Muscle layer of duodenum (tissue), 2 donors: ENCODE data around the gene CHTF18.
"Not testable (repeated sequence)": the region's sequence is repeated elsewhere in the genome, so short reads cannot be mapped to it uniquely, and the experiment has no call there.

Experiments
- H3K27ac ChIP-seq: one replicate; pipeline ENCODE4 v1.7.0; 2013; ENCODE audit warnings: mild to moderate bottlenecking, low read length
- H3K27me3 ChIP-seq: one replicate; pipeline ENCODE4 v1.7.0; 2013; ENCODE audit warnings: low read depth, mild to moderate bottlenecking, control low read depth, low read length
- H3K36me3 ChIP-seq, 2 donors: one replicate each; pipeline ENCODE4 v1.7.0; 2013; ENCODE audit warnings: low read length in 2 of 2, control low read depth in 1 of 2, mild to moderate bottlenecking in 1 of 2; ENCODE audit not compliant: insufficient read depth in 2 of 2, control insufficient read depth in 1 of 2
- H3K4me1 ChIP-seq, 2 donors: one replicate each; pipeline ENCODE4 v1.7.0; 2013; ENCODE audit warnings: low read length in 2 of 2, mild to moderate bottlenecking in 2 of 2, control low read depth in 1 of 2, moderate library complexity in 1 of 2; ENCODE audit not compliant: insufficient read depth in 2 of 2, control insufficient read depth in 1 of 2
- H3K4me3 ChIP-seq, 2 donors: one replicate each; pipeline ENCODE4 v1.7.0; 2013; ENCODE audit warnings: low read length in 2 of 2, low read depth in 1 of 2, mild to moderate bottlenecking in 1 of 2
- H3K9me3 ChIP-seq, 2 donors: one replicate each; pipeline ENCODE4 v1.7.0; 2013; ENCODE audit warnings: low read length in 2 of 2, control low read depth in 1 of 2, mild to moderate bottlenecking in 1 of 2; ENCODE audit not compliant: control insufficient read depth in 1 of 2
- donor health status: healthy.

Gene CHTF18

DNA sequence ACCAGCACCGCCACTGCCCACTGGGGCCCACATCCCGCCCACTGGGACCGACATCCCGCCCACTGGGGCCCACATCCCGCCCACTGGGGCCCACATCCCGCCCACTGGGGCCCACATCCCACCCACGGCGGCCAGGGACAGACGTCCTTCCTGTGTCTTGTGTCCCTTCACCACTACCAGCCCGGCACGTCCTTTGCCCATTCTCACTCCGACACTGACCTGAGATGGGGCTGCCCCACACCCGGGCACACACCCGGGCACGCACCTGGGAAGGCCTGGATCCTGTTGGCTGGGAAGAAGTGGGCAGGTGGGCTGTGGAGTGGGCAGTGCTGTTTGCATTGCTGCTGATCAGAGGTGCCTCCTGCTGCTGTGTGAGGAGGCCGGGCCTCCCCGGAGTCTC, 40.5 kb downstream of the CHTF18 start:
- H3K4me3 ChIP-seq = no peak overlapping the region
- peaks cover 0 to 6% of the 10 kb centered on the region in 2 donors for H3K9me3 ChIP-seq
- peaks cover 0 to 6% of the 10 kb centered on the region in 2 donors for H3K4me1 ChIP-seq
- H3K27ac ChIP-seq = no peak overlapping the region
- H3K27me3 ChIP-seq = no peaks in the 10 kb centered on the region
- no peaks in the 10 kb centered on the region for H3K36me3 ChIP-seq

GRCh38 chr16:830107-830870, 41.9 kb downstream of the CHTF18 start:
- H3K27ac ChIP-seq = no peak overlapping the region
- no peak overlapping the region for H3K4me3 ChIP-seq
- peaks cover 0 to 17% of the 10 kb centered on the region in 2 donors for H3K9me3 ChIP-seq
- H3K27me3 ChIP-seq = no peaks in the 10 kb centered on the region
- H3K4me1 ChIP-seq = peaks cover 0 to 3% of the 10 kb centered on the region in 2 donors
- H3K36me3 ChIP-seq = no peaks in the 10 kb centered on the region

- Histone ChIP-seq H3K4me3 (no peak overlapping the region), H3K9me3 (peaks cover 4 to 24% of the 10 kb centered on the region in 2 donors), H3K4me1 (no peaks in the 10 kb centered on the region), H3K27me3 (no peaks in the 10 kb centered on the region), H3K36me3 (no peaks in the 10 kb centered on the region), H3K27ac (no peak overlapping the region)
These were observed 42.6 kb downstream of the CHTF18 start for GRCh38 chr16:830871-831570.

GRCh38 chr16:831571-832413, 43.4 kb downstream of the CHTF18 start:
- H3K27ac ChIP-seq = no peak overlapping the region
- no peaks in the 10 kb centered on the region for H3K27me3 ChIP-seq
- H3K4me3 ChIP-seq = no peak overlapping the region
- H3K36me3 ChIP-seq = no peaks in the 10 kb centered on the region
- no peaks in the 10 kb centered on the region for H3K4me1 ChIP-seq
- H3K9me3 ChIP-seq = peaks cover 10 to 30% of the 10 kb centered on the region in 2 donors

DNA sequence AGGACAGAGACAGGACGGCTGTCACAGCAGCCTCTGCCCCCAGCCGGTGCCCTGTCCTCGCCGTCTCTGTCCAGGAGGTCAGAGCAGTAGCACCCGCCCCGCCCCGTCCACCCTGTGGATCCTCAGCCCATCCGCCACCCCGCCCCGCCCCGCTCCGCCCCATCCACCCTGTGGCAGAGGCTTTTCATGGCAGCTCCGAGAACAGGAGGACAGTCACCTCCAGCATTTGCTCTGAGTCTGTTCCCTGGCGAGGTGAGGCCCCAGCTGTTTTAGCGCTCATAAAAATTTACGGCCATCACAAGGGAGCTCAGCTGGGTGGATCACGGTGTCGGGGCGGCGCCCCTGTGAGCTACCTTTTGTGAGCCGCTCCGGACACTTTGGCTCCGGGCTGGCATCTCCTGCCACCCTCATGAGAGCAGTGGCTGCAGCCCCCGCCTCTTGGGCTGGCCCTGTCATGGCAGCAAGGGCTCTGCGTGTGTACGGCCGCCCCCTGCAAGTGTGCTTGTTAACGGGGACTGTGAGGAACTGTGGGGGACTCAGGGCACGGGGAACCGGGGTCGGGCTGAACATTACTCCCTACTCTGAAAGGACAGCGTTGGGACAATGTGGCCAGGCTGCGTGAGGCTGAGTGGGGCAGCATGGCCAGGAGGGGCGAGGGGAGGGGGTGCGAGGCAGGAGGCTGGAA, 44.4 kb downstream of the CHTF18 start:
- H3K4me3 ChIP-seq = no peak overlapping the region
- H3K27me3 ChIP-seq = no peaks in the 10 kb centered on the region
- H3K27ac ChIP-seq = no peak overlapping the region
- no peaks in the 10 kb centered on the region for H3K36me3 ChIP-seq
- H3K9me3 ChIP-seq = peaks cover 10 to 34% of the 10 kb centered on the region in 2 donors
- no peaks in the 10 kb centered on the region for H3K4me1 ChIP-seq

DNA sequence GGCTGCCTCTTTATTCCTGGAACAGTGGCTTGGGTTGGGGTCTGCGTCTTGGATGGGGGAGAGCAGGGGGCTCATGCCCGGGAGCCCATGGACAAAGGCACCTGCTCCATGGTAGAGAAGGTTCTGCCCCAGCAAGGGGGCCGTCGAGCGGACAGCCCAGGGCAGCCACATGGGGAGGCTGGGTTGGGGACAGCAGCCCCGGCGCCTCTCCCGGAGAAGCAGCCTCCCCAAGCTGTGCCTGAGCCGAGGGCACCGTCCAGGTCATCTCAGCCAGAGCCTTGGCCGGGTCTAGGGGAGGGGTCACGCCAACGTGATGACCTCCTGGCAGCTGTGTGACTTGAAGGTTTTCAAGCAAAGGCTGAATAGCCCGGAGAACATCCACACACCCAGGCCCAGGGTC, 45.0 kb downstream of the CHTF18 start:
- Histone ChIP-seq H3K4me1 (no peaks in the 10 kb centered on the region), H3K27me3 (no peaks in the 10 kb centered on the region), H3K36me3 (no peaks in the 10 kb centered on the region), H3K4me3 (no peak overlapping the region), H3K9me3 (peaks cover 10 to 34% of the 10 kb centered on the region in 2 donors), H3K27ac (no peak overlapping the region)

DNA sequence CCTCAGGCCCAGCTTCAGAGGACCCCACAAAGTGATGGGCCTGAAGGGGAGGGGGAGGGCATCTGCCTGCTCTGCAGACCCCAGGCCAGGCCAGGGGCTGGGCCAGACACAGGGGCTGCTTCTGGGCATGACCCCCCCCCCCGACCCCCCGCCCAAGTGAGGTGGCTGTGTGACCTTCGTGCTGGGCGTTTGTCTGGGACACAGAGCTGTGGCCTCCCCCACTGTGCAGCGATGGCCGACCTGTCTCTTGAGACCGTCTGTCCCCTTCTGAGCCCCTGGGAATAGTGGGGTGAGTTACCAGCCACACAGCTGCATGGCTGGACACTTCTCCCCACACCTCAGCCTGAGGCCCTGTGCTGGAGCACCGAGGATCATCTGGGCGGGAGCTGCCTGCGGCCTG, 47.0 kb downstream of the CHTF18 start:
- no peaks in the 10 kb centered on the region for H3K27me3 ChIP-seq
- H3K9me3 ChIP-seq = peaks cover 10 to 34% of the 10 kb centered on the region in 2 donors
- H3K36me3 ChIP-seq = no peaks in the 10 kb centered on the region
- no peak overlapping the region for H3K27ac ChIP-seq
- H3K4me1 ChIP-seq = no peaks in the 10 kb centered on the region
- peak overlapping the region in 1 of 2 donors; percentile 40 for H3K4me3 ChIP-seq

DNA sequence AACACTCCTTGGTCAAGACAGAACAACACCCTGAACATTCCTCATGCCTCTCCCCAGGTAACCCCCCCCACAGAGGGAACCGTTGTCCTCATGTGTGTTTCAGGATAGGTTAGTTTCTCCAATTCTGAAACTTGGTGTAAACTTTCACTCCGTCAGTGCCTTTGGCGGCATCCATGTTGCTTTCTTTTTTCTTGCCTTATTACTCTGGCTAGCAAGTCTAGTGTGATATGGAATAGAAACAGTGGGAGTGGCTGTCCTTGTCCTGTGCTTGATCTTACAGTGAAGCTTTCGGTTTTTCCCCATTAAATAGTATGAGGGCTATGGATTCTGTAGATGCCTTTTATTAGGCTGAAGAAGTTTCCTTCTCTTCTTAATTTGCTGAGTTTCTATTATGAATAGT, 47.8 kb downstream of the CHTF18 start:
- Histone ChIP-seq H3K9me3 (peaks cover 10 to 34% of the 10 kb centered on the region in 2 donors), H3K27ac (no peak overlapping the region), H3K27me3 (no peaks in the 10 kb centered on the region), H3K4me3 (peak overlapping the region in 1 of 2 donors; percentile 40), H3K36me3 (no peaks in the 10 kb centered on the region), H3K4me1 (no peaks in the 10 kb centered on the region)

GRCh38 chr16:836822-837221, 48.4 kb downstream of the CHTF18 start:
- not testable (repeated sequence) for H3K4me3 ChIP-seq, H3K36me3 ChIP-seq, H3K27ac ChIP-seq, H3K4me1 ChIP-seq, H3K27me3 ChIP-seq
- H3K9me3 ChIP-seq = peaks cover 10 to 34% of the 10 kb centered on the region in 2 donors

DNA sequence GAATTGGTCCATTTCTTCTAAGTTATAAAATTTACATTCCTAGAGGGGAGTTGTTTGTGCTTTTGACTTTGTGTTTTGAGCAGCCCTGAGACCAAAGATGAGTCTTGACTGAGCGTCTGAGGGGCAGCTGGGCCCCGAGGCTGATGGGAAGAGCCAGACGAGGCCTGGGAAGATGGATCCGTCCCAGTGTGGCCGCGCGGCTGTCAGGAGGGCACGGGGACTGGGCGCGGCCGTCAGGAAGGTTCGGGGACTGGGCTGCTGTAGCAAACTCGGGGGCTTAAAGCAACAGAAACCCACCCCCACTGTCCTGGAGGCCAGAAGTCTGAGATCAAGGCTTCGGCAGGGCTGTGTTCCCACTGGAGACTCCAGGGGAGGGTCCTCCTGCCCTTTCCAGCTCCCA, 50.3 kb downstream of the CHTF18 start:
- Histone ChIP-seq H3K27me3 (no peaks in the 10 kb centered on the region), H3K4me3 (no peak overlapping the region), H3K9me3 (peaks cover 10 to 30% of the 10 kb centered on the region in 2 donors), H3K36me3 (no peaks in the 10 kb centered on the region), H3K4me1 (no peaks in the 10 kb centered on the region), H3K27ac (no peak overlapping the region)
